Myocyte (in vitro differentiated cells): Measurements from ENCODE around the gene FOXM1. TPM values are rescaled to one million over a fixed set of nuclear protein-coding genes. Genes with fewer than 3 reads are reported as not detected.
A peak's percentile ranks its signal among the peaks of the same experiment; 100 is the strongest.

ENCODE experiments used
- DNase-seq: peaks from one replicate; pipeline ENCODE4 v3.0.0-alpha.2; 2012; ENCODE audit warnings: low read depth
- polyA plus RNA-seq: library from polyadenylated mRNA; unstranded; fragments of >200 nt; gene quantifications from one replicate; pipeline ENCODE4 v1.2.1, GENCODE V29; 2012; ENCODE audit warnings: missing spikeins
- total RNA-seq: library from RNA; depleted of rRNA; stranded (reverse); fragments of >200 nt; gene quantifications from 2 replicates; pipeline ENCODE4 v1.2.3, GENCODE V29; 2014

FOXM1 gene, protein sequence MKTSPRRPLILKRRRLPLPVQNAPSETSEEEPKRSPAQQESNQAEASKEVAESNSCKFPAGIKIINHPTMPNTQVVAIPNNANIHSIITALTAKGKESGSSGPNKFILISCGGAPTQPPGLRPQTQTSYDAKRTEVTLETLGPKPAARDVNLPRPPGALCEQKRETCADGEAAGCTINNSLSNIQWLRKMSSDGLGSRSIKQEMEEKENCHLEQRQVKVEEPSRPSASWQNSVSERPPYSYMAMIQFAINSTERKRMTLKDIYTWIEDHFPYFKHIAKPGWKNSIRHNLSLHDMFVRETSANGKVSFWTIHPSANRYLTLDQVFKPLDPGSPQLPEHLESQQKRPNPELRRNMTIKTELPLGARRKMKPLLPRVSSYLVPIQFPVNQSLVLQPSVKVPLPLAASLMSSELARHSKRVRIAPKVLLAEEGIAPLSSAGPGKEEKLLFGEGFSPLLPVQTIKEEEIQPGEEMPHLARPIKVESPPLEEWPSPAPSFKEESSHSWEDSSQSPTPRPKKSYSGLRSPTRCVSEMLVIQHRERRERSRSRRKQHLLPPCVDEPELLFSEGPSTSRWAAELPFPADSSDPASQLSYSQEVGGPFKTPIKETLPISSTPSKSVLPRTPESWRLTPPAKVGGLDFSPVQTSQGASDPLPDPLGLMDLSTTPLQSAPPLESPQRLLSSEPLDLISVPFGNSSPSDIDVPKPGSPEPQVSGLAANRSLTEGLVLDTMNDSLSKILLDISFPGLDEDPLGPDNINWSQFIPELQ
- total RNA-seq, result 0.94 and 1.3 TPM in 2 replicates
- polyA plus RNA-seq, result 1.5 TPM

DNA sequence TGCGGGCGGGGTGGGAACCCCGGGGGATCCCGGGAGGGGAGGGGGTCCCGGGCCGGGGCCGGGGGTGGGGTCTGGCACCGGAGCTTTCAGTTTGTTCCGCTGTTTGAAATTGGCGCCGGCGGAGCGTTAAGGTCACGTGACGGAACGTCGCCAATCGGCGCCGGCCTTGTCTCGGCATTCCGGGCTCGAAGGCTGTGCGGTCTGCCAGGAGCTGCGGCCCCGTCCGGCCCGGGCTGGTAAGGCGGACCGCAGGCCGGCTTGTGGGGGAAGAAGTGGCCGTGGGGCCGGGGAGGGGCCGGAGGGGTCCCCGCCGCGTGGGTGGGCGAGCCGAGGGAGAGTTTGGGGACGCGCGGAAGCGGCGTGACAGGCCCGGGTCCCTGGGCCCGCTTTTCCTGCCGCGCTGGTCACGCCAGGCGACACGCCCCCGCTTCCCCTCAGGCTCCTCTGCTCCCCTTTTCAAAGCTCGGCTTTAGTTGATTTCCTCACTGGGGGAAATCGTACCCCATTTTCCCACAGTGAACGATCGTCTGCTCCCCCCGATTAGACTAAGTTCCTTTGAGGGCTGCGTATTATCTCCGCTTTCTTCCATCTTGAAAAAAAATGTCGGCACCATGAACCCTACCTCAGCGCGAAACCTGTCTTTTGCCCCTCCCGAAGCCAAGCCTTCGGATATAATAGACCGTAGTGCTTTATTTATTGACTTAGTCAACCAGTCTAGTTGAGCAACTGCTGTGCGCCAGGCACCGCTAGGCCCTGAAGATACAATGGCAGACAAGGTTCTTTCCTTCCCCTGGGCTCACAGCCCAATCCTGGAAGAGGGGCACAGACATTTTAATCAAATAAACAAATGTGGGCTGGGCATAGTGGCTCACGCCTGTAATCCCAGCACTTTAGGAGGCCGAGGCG, at the start of gene FOXM1, which contains the start of gene RHNO1:
Gene FOXM1 (minus strand): TSS at position 128 of the 906 bp plus-strand sequence. CDS start 2,696 bp downstream, outside the sequence.
Gene RHNO1 (plus strand): TSS at position 177 of the 906 bp plus-strand sequence. CDS start 8,144 bp downstream, outside the sequence.
- DNase-seq, result peak; percentile 92

DNA sequence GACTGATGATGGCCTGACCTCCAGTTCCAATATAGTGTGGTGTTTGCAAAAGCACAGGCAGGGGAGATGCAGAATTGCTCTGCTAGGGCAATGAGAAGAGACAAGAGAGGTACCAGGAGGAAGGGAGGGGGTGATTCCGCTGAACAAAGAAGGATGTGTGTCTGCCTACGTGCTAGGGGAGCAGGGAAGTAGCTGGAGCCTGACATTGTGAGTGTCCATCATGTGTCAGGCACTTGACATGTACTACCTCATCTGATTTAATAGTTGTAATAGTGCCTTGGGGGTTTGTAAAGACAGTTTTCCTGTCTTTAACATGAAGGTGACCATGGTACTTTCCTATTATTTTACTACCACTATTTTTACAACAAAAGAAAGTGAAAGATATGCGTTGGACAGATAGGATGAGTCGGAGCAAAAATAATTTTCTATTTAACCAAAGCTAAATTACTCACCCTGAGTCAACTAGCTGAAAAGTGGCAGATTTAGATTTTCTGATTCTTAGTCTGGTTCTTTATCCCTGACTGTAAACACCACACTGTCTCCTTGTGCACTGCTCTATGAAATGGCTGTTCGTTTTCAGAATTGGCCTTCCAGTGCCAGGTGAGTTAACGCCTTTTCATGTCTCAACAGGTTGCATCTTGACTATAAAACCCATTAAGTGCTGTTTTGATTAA, 48.5 kb upstream of the FOXM1 start:
- no peak for DNase-seq

DNA sequence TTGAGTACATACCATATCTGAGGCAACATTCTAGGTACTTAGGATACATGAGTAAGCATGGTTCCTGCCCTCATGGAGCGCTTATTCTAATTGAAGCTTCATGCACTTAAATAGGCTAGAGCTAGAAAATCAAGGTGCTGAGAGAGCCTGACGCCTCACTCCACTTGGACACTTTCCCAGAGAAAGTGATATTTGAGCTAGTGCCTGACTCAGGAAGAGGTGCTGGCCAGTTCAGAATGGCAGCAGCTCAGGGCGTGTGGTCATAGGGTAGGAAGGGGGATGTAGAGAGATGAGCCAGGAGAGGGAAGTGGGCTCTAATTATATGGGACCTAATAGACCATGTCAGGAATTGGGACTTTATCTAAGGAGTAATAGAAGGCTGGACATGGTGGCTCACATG, 47.0 kb upstream of the FOXM1 start:
- peak; percentile 71 for DNase-seq

DNA sequence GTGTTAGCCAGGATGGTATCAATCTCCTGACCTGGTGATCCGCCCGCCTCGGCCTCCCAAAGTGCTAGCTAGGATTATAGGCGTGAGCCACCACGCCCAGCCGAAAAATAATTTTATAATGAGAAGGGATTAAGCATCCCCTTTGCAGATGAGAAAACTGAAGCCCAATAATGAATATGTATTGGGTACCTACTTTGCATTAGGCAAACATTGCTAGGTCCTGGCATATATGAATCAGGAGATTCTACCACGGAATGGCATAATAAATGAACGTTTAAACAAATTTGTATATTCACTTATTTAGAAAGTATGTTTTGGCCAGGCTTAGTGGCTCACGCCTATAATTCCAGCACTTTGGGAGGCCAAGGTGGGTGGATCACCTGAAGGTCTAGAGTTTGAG, 46.1 kb upstream of the FOXM1 start:
- no peak for DNase-seq

DNA sequence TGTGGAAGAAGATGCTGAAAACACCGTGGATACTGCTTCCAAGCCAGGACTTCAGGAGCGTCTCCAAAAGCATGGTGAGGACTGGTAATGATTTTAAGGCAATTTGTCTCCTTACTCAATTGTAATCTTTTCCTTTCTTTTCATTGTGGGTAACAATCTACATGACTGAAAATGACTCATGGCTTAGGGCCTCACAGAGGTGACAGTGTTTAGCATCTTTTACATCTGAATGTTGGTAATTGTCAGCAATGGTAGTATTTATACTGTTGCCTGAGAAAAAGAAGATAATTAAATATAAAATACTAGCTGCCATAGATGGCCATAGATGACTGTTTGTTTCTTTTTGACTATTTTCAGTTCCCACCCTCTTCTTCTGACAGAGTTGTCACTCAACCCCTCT, 45.4 kb upstream of the FOXM1 start:
- no peak for DNase-seq

DNA sequence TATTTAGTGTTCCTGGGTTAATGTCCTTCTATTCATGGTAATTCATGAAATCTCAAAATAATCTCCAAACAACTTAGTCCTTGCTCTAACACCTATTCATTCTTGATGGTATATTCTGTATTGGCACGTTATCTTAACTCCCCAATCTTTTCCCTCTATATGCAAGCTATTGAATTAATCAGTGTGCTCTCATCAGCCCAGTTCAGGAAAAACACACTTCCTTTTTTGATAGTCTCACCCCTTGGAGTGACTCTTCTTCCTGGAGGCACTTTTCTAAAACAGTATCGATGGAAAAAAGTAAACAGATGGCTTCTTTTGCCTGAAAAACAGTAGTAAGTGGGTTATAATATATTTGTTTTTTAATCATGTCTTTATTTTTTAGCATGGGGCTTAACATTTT, 42.3 kb upstream of the FOXM1 start:
- DNase-seq, result no peak

DNA sequence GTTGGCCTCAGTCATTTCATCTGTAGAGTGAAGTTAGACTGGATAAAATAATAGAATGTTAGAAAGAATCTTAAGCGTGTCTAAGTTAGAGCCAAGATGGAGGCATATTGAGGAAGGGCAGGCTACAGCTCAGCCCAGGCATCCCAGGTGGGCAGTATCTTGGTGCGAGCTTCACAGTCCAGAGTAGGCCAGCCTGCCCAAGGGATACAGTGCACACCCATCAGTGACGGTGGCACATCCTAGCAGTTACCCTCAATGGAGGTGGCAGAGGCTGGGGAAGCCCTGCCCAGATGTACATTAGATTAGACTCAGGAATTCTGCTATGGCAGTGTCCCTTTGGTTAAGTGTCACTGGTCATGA, 35.2 kb upstream of the FOXM1 start:
- no peak for DNase-seq

DNA sequence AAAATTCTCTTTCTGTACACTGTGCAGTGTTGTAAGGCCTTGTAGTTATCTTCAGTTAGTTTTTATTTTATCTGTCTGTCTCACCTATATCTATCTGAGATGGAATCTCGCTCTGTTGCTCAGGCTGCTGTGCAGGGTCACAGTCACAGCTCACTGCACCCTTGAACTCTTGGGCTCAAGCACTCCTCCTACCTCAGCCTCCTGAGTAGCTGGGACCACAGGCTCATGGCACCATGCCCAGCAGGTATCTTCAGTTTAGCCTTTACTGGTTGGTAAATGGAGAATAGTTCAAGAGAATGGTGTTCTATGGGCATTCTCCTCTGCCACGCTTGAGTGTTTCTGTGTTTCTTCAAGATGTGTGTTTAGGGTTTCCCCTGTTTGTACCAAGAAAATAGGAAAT, 27.3 kb upstream of the FOXM1 start:
- DNase-seq, result no peak

DNA sequence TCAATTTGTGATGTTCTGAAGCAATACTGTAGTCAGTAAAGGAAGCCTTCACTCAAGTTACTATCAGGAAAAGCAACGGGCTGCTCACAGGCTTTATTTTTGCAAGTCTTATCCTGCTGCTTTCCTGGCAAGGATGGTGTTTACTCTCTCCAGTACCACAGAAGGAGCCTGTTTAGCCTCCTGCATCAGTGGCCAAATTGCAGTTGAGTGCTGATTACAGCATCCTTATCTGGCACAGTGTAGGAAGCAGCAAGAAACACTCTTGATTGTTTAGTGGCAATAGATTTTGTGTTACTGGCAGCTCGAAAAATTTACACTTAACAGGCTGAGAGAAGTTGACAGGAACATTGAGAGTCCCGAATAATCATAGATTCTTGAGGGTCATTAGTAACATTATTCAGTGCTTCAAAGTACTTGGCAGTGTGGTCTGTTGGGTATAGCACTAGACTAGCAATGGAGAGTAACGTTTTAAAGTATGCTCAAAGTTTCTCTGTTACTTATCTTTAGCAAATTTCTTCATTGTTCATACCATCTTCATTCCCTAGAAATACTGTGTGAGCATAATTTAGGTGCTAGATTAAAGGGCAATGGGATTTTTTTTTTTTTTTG, 25.4 kb upstream of the FOXM1 start:
- no peak for DNase-seq

DNA sequence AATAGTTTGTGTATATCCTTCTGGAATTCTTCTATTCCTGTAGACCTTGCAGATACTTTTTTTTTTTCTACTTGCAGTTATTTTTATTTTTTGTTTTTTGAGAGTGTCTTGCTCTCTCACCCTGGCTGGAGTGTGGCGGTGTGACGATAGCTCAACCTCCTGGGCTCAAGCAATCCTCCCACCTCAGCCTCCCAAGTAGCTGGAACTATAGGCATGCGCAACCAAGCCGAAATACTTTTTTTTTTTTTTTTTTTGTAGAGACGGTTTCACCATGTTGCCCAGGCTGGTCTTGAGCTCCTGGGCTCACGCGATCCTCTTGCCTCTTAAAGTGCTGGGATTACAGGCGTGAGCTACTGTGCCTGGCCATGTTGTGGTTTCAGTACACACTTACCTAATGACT, 23.7 kb upstream of the FOXM1 start:
- no peak for DNase-seq

DNA sequence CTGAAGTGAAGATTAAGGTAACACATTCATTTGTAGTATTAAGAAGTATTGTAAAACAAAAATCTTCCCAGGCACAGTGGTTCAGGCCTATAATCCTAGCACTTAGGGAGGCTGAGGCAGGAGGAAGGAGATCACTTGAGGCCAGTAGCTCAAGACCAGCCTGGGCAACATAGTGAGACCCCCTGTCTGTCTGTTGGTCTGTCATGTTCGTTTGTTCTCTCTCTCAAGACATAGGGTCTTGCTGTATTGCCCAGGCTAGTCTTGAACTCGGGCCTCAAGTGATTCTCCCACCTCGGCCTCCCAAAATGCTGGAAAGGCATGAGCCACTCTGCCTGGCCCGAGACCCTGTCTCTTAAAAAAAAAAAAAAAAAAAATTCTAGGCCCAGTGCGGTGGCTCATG, 20.4 kb upstream of the FOXM1 start:
- no peak for DNase-seq

DNA sequence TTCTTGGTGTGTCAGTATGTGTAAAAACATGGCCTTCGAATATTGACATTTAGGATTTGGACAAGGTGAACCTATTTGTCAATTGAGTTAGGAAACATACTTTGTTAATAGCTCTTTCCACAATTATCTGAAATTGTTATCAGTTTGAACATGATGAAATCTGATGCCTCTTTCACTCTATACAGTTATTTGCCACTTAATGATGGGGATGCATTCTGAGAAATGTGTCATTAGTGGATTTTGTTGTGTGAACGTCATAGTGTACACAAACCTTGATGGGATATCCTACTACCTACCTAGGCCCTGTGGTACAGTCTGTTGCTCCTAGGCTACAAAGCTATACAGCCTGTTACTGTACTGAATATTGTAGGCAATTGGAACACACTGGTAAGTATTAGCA, 18.5 kb upstream of the FOXM1 start:
- no peak for DNase-seq

DNA sequence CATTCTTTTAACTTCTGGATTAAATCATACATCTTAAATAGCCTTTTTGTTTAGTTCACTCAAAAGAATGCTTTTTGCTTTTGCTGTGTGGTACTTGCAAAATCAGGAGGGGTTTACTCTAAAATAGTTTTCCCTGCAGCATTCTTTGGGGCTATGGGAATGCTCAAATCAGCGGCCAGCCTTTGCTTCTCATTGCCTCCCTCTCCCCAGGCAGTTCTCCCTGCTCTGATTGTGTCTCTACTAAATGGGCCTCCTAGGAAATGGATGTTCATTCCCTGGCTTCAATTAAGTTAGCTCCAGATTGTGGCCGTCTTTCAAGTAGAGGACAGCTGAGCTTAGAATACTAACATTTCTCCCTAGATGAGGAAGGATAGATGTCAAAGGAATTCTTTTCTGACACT, 18.1 kb upstream of the FOXM1 start:
- no peak for DNase-seq

DNA sequence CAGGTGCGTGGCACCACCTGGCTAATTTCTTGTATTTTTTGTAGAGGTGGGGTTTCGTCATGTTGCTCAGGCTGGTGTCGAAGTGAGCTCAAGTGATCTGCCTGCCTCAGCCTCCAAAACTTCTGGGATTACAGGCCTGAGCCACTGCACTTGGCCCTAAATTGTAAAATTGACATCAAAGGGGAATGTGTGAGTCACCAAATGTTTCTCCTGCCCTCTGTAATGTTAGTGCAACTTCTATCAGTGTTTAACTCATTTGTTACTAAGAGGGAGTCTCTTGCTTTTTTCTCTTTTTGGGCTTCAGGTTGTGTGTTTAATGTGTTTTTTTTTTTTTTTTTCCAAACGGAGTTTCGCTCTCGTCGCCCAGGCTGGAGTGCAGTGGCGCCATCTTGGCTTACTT, 16.0 kb upstream of the FOXM1 start:
- DNase-seq, result peak; percentile 64

DNA sequence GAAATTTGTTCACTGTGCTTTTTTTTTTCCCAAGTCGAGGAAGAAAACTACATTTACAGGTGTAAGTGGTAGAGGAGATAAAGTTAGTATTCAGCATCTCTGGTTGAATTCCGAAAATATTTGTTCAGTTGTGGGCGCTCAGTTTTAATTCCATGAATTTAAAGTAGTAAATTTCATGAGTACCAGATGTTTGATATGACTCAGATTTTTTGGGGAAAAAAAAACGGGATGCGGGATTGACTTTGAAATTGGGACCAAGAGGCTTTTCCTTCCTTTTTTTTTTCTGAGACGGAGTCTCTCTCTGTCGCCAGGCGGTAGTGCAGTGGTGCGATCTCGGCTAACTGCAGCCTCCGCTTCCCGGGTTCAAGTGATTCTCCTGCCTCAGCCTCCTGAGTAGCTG, 15.3 kb upstream of the FOXM1 start:
- no peak for DNase-seq

DNA sequence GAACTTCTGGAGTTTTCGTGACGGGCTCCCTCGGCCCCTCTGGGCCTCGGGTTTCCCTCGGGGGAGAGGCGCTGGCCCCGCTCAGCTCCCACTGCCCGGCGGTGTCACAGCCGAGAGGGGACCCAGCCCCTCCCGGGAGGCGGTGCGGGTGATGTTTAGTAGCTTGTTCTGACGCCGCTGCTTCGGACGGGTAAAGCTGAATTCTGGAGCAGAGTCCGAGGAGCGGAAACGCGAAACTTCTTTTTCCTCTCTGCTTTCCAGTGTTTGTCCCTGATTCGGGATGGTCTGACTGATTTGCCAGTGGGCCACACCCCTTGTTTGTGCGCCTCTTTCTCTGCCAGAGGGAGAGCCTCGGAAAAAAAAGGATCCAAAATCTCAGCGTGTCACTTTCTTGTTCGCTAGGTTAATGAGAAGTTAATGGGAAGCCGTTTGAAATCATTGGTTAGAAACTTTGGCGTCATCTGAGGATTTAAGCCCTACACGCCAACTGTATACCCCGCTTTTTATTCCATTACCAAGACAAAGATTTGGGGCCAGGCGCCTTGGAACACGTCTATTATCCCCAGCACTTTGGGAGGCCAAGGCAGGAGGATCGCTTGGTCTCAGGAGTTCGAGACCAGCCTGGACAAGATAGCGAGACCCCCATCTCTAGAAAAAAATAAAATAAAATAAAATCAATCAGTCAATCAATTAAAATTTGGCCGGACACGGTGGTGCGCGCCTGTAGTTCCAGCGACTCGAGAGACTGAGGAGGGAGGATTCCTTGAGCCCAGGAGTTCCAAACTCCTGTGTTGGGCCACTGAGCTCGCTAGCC, 14.5 kb upstream of the FOXM1 start:
- peak; percentile 72 for DNase-seq

DNA sequence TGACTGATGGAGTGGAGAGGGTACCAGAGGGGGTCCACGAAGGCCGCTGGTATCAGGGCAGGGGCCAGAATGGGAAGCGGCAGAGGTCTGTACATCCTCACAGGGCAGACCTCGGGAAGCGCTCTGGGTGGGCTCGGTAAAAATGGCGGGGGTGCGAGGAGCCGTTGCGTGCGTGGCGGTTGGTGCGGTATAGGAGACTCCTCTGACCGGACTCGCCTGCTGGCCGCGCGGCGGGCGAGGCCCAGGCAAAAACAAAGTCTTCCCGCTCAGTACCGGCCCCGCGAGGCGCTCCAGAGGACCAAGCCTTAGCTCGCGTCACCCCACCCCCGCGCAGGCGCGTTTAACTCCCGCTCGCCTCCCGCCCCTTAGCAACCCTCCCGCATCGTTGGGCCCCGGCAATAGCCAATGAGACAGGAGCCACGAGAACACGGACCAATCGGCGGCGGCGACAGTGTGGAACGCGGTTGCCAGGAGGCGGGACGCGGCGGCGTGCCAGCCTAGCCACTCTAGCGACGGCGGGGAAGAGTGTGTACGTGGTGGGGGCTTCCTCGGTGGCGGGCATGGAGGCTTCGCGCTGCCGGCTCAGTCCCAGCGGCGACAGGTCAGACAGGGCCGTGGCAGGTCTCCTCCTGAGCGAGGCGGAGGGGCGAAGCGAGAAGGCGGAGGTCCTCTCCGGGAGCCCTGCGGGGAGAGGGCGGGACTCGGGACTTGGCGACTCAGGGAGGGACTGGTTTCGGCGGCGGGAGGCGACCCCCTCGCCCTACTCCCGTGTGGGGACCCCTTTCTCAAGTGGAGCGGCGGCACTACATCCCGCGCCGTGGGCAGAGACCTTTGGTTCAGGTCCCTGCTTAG, 13.6 kb upstream of the FOXM1 start, which contains the start of gene TULP3:
Gene TULP3 (plus strand): TSS at position 504 of the 852 bp plus-strand sequence. CDS start 57 bp downstream, at position 561.
- DNase-seq, result peak; percentile 99

DNA sequence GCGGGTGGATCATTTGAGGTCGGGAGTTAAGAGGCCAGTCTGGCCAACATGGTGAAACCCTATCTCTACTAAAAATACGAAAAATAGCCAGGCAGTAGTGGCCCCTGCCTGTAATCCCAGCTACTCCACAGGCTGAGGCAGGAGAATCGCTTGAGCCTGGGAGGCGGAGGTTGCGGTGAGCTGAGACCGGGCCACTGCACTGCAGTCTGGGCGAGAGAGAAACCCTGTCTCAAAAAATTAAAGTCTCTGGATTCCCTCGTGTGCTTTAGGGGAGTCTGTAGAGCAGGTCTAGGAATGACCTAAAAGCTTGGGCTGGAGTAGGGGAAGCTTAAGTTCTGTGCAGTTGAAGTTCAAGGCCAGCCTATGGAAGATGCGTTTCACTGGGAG, 13.0 kb upstream of the FOXM1 start:
- DNase-seq, result no peak
